DND-41 (cell line): Measurements from ENCODE around the gene CPPED1.

Source experiments
- ATAC-seq: fragments of 200-7000 bp; cut with Tn5 transposase; 3 replicates; pipeline ENCODE4 v1.9.1; 2021; ENCODE audit warnings: low read depth; ENCODE audit not compliant: insufficient read depth
- DNase-seq: peaks from one replicate; pipeline ENCODE4 v3.0.0-alpha.2; 2020
- H2AFZ ChIP-seq: 2 replicates; pipeline ENCODE4 v1.6.0; 2012; ENCODE audit warnings: low read depth, low read length
- H3K27ac ChIP-seq: 2 replicates; pipeline ENCODE4 v1.5.1; 2012; ENCODE audit warnings: low read length, inconsistent platforms
- H3K27me3 ChIP-seq: fragments of 200-600 bp; sonication (generic); 2 replicates; pipeline ENCODE4 v1.6.0; 2012; ENCODE audit warnings: low read length, mild to moderate bottlenecking, inconsistent platforms; ENCODE audit not compliant: insufficient read depth, poor library complexity
- H3K36me3 ChIP-seq: 2 replicates; pipeline ENCODE4 v1.5.1; 2012; ENCODE audit warnings: low read length, inconsistent platforms; ENCODE audit not compliant: insufficient read depth
- H3K4me1 ChIP-seq: 2 replicates; pipeline ENCODE4 v1.5.1; 2012; ENCODE audit warnings: mild to moderate bottlenecking, low read length; ENCODE audit not compliant: insufficient read depth
- H3K4me2 ChIP-seq: 2 replicates; pipeline ENCODE4 v1.6.0; 2012; ENCODE audit warnings: mild to moderate bottlenecking, moderate library complexity, low read length, inconsistent platforms; ENCODE audit not compliant: insufficient read depth
- H3K4me3 ChIP-seq, 2 experiments: fragments of 200-600 bp in 1 of 2; shearing (Covaris generic) in 1 of 2; 2 replicates each; pipeline ENCODE4 v1.5.1; 2012 to 2016; ENCODE audit warnings: inconsistent platforms in 2 of 2, low read length in 2 of 2, mild to moderate bottlenecking in 2 of 2, low read depth in 1 of 2, moderate library complexity in 1 of 2
- H3K79me2 ChIP-seq: 2 replicates; pipeline ENCODE4 v1.6.0; 2012; ENCODE audit warnings: low read length, inconsistent platforms; ENCODE audit not compliant: insufficient read depth
- H3K9ac ChIP-seq: 2 replicates; pipeline ENCODE4 v1.6.0; 2012; ENCODE audit warnings: low read depth, mild to moderate bottlenecking, inconsistent platforms, low read length, moderate library complexity
- H3K9me3 ChIP-seq: 2 replicates; pipeline ENCODE4 v1.5.1; 2012; ENCODE audit warnings: low read length, moderate library complexity, mild to moderate bottlenecking, inconsistent platforms; ENCODE audit not compliant: insufficient read depth, severe bottlenecking
- H4K20me1 ChIP-seq: 2 replicates; pipeline ENCODE4 v1.6.0; 2012; ENCODE audit warnings: low read length; ENCODE audit not compliant: insufficient read depth
- EZH2 ChIP-seq: IDR thresholded peaks from 3 replicates; pipeline ENCODE4 v1.6.1; 2012; ENCODE audit warnings: borderline replicate concordance, low read depth, mild to moderate bottlenecking, moderate library complexity, low read length, inconsistent platforms; ENCODE audit not compliant: severe bottlenecking
- TF ChIP-seq, protein P1 (sequence below): IDR thresholded peaks from 2 replicates; pipeline ENCODE4 v1.5.1; 2012; ENCODE audit warnings: borderline replicate concordance, low read length, moderate library complexity, mild to moderate bottlenecking; ENCODE audit not compliant: poor library complexity, severe bottlenecking; ENCODE audit errors: extremely low read depth

Gene CPPED1

GRCh38 chr16:12627394-12627793 lies 176.3 kb downstream of the CPPED1 start:
- H3K79me2 ChIP-seq, result no peaks in the 10 kb centered on the region
- H3K27me3 ChIP-seq, result no peaks in the 10 kb centered on the region
- H3K4me3 ChIP-seq, result no peak overlapping the region
- ATAC-seq (no peak), DNase-seq (no peak)
- H3K36me3 ChIP-seq, result no peaks in the 10 kb centered on the region
- H3K9me3 ChIP-seq, result no peaks in the 10 kb centered on the region
- H3K9ac ChIP-seq, result no peak overlapping the region
- no peak overlapping the region for H3K4me2 ChIP-seq
- H3K4me1 ChIP-seq, result no peaks in the 10 kb centered on the region
- H3K27ac ChIP-seq, result no peak overlapping the region
- no peaks in the 10 kb centered on the region for H4K20me1 ChIP-seq
- H2AFZ ChIP-seq, result no peak overlapping the region
- TF ChIP-seq, protein P1, sequence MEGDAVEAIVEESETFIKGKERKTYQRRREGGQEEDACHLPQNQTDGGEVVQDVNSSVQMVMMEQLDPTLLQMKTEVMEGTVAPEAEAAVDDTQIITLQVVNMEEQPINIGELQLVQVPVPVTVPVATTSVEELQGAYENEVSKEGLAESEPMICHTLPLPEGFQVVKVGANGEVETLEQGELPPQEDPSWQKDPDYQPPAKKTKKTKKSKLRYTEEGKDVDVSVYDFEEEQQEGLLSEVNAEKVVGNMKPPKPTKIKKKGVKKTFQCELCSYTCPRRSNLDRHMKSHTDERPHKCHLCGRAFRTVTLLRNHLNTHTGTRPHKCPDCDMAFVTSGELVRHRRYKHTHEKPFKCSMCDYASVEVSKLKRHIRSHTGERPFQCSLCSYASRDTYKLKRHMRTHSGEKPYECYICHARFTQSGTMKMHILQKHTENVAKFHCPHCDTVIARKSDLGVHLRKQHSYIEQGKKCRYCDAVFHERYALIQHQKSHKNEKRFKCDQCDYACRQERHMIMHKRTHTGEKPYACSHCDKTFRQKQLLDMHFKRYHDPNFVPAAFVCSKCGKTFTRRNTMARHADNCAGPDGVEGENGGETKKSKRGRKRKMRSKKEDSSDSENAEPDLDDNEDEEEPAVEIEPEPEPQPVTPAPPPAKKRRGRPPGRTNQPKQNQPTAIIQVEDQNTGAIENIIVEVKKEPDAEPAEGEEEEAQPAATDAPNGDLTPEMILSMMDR, result no peak
- TF ChIP-seq EZH2, result no peak

DNA sequence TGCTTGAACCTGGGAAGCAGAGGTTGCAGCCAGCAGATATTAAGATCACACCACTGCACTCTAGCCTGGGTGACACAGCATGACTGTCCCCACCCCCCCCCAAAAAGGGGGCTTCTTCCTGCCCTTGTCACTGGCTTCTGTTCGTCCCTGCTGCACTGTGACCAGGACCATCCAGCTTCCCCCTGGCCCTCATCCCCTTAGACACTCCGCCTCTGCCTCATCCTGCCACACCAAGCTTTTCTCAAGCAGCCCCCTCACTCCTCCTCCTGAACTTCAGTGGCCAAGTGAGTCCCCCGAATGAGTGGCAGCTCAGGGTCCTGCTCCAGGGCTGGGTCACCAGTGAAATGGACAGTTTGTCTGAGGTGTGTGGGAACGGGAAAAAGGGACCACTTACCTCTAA lies 177.3 kb downstream of the CPPED1 start:
- no peaks in the 10 kb centered on the region for H3K9me3 ChIP-seq
- no peak for TF ChIP-seq EZH2
- TF ChIP-seq, protein P1, result no peak
- DNase-seq (no peak), ATAC-seq (no peak)
- H3K79me2 ChIP-seq, result no peaks in the 10 kb centered on the region
- no peaks in the 10 kb centered on the region for H3K27me3 ChIP-seq
- no peak overlapping the region for H3K27ac ChIP-seq
- H2AFZ ChIP-seq, result no peak overlapping the region
- H3K36me3 ChIP-seq, result no peaks in the 10 kb centered on the region
- H3K4me1 ChIP-seq, result no peaks in the 10 kb centered on the region
- no peak overlapping the region for H3K4me3 ChIP-seq
- no peaks in the 10 kb centered on the region for H4K20me1 ChIP-seq
- H3K9ac ChIP-seq, result no peak overlapping the region
- H3K4me2 ChIP-seq, result no peak overlapping the region

GRCh38 chr16:12625716-12626115 lies 178.0 kb downstream of the CPPED1 start:
- Histone ChIP-seq H3K79me2 (no peaks in the 10 kb centered on the region), H3K36me3 (no peaks in the 10 kb centered on the region), H4K20me1 (no peaks in the 10 kb centered on the region), H3K4me3 (no peak overlapping the region), H3K4me2 (no peak overlapping the region), H3K9ac (no peak overlapping the region), H3K27me3 (no peaks in the 10 kb centered on the region), H3K27ac (no peak overlapping the region), H2AFZ (no peak overlapping the region), H3K4me1 (no peaks in the 10 kb centered on the region), H3K9me3 (no peaks in the 10 kb centered on the region)
- TF ChIP-seq, protein P1, result no peak
- no peak for TF ChIP-seq EZH2
- ATAC-seq, result no peak
- DNase-seq, result no peak

DNA sequence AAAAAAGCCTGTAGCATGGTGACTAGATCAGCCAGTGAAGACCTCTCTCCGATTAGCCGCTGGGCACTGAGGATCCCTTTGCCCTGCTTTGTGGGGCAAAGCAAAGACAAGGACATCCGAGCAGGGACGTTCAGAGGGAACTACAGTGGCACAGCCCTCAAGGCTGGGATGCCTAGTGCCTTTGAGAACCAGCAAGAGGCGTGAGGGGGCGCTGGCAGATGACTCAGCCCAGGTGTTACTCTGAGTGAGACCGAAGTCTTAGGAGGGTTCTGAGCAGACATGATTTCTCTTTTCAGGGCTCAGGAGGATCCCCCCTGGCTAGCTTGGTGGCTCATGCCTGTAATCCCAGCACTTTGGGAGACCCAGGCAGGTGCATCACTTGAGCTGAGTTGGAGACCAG lies 178.6 kb downstream of the CPPED1 start:
- H2AFZ ChIP-seq, result no peak overlapping the region
- no peak overlapping the region for H3K27ac ChIP-seq

More for the DNA sequence above, 178.6 kb downstream of the CPPED1 start:
- no peak for TF ChIP-seq EZH2
- TF ChIP-seq, protein P1, result no peak
- no peak for ATAC-seq
- Histone ChIP-seq H3K27me3 (no peaks in the 10 kb centered on the region), H4K20me1 (no peaks in the 10 kb centered on the region), H3K4me1 (no peaks in the 10 kb centered on the region), H3K4me2 (no peak overlapping the region), H3K9me3 (no peaks in the 10 kb centered on the region), H3K4me3 (no peak overlapping the region), H3K79me2 (no peaks in the 10 kb centered on the region), H3K36me3 (no peaks in the 10 kb centered on the region), H3K9ac (no peak overlapping the region)
- DNase-seq, result no peak
